DMS114 treated with DMSO at 0.1 percent for 48 hours (cell line): ENCODE measurements around the gene TSPAN18.

Experiments used
- DNase-seq: peaks from one replicate; lab custom pipeline; 2025; ENCODE audit not compliant: unreplicated experiment; lab: John Stamatoyannopoulos, UW

The TSPAN18 gene

DNA sequence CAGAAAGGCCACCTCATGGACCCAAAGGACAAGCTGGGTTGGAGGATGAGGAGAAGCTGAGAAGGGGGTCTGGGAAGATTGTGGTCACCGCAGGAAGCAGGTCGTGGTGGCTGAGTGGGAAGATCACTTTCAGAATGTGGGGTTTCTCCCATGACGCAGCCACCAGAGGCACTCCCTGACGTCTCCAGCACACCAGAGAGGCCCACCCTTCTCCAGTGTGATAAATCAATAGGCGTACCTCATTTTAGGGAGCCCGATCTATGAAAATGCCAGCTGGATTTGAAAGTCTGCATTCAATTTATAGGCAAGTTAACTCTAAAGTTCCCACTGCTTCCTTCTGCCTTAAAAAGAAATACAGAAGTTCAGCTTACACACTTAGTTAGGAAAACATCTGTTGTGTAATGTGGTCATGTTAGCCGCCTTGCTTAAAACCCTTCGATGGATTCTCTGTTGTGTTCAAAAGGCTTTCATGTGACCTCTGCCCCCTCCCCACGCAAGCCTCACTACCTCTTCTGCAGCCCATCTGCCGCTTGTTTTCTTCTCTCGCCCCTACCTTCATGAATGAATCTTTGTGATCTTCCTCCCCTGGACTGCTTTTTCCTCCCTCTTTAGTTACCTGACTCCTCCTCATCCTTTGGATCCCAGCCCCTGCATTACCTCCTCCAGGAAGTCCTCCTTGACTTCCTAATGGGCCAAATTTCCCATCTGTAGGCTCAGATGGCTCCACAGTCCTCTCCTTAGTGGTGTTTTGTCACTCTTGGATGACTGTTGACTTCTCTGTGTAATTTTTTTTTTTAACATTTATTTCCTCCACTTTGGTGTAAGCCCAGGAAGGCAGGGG, 10.7 kb downstream of the TSPAN18 start:
- DNase-seq = no peak

DNA sequence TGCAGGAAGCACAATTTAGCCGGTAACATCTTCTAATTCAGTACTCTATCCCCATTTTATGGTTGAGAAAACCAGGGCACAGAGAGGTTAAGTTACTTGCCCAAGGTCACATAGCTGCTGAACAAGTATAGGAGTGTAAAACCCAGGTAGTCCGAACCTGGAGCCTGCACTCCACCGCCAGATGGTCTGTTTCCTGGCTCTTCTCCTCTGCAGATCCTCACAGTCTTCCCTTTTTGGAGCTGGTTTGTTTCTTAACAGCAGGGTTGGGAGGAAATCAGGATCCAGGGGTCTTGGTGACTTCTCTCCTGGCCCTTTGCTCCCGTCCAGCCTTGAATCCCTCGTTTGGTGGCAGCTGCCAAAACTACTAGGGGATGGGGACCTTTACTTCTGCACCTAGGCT, 12.0 kb downstream of the TSPAN18 start:
- no peak for DNase-seq

DNA sequence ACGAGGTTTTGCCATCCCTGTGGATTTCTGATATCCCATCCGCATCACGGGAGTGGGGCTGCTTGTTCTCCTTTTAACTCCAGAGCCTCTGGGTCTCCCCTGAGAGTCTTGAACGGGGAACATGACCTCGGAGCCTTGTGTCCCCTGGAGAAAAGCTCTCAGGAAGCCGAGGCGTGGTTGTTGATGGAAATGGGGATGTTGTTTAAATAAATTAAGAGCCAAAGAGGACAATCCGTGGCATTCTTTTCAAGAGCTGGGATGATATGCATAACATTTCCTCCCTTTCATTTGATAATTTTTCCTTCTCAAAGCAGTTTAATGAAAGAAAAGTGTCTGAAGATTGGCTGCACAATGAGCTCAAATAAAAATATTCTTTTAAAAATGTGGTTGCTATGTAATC, 14.2 kb downstream of the TSPAN18 start:
- no peak for DNase-seq

DNA sequence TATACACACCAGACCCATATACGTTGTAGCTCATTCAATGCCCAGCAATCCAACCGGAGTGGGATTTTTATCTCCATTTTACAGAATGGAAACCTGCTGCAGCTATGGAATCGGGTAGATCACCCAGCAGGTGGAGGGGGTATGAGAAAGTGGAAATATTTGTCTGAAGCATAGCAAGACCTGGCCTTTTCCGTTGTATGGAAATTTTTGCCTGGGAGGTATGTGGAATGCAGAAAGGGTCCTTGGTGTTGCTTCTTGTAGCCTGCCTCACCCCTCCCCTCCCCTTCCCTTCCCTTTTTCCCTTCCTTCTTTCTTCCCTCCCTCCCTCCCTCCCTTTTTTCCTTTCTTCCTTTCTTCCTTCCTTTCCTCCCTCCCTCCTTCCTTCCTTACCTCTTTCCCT, 15.2 kb downstream of the TSPAN18 start:
- DNase-seq = no peak

DNA sequence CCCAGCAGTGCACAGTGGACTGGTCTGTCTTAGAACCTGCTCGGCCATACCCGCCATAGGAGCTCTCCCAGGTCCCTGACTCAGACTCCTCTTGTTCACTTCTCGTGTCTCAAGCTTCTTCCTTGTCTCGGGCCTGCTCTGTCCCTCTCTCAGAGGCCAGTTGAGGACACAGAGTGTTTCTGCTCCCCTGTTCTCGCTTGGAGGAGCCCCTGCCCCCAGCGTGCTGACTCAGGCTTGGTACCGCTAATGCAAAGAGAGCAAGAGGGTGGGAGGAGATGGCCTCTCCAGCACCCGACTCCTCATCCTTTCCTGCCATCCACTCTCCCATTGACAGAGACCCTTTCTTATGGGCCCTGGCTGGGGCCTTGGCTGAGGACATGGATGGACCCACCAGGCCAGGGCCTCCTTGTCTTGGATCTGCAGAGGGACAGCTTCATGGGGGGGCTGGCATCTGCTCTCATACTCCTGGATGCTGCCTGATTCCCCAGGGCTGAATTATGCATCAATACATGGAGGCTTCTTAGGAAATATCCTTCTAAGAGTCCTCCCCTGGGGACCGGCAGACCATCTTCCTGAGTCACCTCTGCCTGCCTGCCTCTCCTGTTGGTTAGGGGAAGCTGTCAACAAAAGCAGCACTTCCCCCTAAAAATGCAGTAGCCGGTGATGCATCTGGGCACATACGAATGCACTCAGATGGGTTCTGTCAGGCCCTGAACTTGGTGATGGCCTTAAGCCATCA, 15.9 kb downstream of the TSPAN18 start:
- no peak for DNase-seq

DNA sequence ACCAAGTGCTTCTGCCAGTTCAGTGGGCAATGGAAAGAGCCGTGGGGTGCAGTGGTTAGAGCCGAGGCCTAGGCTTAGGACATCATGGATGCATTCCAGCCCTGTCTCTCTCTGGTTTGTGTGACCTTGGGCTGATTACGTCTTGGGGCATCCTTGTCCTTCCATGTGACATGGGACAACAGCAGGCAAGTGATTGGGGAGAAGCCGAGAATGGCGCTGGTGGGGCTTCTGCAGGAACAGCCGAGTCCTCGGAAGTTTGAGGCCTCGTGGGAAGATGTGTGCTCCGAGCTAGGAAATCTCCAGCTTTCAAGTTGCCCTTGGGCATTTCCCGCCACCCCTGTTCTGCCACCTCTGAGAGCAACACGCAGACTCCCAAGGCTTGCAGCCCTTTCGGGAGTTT, 16.6 kb downstream of the TSPAN18 start:
- no peak for DNase-seq

DNA sequence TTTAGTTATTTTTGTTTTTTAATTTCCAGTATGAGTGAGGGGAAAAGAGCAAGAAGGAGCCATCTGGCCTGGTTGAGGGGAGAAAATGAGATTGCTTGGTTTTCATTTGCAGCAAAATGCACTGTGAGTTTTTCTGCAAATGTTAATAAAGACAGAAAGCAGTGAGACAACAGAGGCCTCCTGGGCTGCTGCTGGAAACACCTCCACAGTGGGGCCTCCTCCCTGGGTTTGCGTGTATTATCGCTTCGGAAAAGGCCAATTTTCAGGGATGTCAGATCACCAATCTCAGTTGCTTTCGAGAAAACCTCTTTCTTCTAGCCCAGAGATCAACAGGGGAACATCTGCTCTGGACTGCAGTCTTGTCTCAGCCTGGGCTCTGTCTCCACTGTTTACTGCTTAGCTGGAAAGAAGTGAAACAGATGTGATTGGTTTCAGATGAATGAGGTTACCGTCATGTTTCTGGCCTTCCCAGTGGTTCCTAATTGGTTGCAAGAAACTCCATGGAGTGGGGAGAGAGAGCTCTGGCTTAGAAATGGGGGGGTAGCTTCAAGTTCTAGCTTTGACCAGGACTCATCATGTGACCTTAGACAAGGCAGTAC, 17.3 kb downstream of the TSPAN18 start:
- no peak for DNase-seq

DNA sequence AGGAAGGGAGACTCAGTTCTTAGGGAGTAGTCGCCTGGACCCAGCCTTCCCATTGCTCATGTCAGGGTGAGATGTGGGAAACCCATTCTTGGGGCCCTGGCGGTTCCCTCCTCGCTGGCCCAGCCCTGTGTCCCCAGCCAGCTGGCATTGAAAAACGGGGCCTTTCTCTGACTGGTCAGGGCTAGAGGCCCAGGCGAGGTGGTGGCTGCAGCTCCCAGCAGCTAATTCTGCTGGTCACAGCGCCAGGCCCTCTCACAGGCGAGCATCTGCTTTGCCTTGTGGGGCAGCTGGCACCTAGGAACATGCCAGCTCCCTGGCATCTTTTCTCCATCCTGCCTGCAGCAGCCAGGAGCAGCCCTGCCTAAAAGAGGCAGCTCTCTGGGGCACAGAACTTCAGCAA, 20.1 kb downstream of the TSPAN18 start:
- DNase-seq = no peak

DNA sequence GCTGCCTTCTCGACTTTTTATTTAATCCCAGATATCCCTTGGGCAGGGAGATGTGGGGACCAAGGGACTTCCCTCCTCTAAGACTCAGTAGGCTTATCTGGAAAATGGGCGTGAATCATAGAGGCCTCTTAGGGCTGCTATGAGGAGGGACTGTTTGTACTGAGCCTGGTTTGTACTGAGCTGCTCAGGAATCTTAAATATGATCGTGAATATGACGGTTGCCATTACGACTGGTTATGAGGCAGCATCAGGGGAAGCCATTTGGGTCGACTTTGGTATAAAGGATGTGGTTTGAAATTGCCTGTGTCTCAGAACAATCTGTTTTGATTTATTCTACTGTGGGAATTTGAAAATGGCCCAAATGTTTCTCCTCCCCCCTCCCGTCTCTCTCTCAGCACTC, 20.6 kb downstream of the TSPAN18 start:
- DNase-seq = no peak

DNA sequence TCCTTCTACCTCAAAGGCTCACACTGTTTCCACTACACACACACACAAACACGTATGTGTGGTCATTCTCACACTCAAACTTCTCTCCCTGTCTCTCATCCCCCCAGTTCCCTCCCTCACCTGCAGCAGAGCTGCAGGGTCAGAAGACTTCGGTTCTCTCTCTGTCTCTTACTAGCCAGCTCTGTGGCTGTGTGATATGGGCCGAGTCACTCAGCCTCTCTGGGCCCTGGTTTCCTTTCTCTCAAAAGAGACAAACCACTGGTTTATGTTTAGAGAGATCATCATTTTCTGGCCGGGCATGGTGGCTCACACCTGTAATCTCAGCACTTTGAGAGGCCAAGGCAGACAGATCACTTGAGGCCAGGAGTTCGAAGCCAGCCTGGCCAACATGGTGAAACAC, 21.1 kb downstream of the TSPAN18 start:
- DNase-seq = no peak

DNA sequence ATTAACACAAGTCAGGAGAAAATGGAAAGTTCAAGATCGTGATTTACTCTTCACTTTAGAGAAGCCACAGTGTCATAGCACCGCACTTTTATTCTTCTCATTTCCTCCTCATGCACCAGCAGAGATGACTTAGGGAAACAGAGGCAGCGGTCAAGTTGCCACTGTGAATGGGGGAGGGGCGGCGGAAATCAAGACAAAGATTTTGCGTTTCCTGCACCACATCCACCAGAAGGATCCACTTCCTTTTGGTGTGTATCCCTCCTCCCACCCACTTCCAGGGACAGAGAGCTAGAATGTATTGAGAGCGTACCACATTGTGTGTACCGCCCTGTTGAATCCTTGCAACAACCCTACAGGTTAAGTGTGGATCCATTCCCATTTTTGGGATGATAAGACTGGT, 21.8 kb downstream of the TSPAN18 start:
- DNase-seq = no peak

DNA sequence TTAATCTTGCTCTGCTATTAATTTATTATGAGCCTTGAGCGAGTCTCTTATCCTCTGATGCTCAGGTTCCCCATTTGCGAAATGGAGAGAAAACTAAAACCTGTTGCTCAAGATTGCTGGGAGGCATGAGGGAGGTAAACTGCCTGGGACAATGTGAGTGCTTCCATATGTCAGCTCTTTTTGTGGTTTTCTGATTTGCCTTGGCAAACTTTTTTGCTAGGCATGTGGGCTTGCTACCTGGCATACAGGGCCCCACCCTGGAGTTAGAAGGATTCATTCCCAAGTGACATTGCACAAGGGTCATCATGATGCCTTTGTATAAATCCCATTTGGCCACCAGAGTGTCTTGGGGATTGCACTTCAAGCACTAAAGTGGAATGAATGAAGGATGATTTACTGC, 22.4 kb downstream of the TSPAN18 start:
- DNase-seq = no peak

DNA sequence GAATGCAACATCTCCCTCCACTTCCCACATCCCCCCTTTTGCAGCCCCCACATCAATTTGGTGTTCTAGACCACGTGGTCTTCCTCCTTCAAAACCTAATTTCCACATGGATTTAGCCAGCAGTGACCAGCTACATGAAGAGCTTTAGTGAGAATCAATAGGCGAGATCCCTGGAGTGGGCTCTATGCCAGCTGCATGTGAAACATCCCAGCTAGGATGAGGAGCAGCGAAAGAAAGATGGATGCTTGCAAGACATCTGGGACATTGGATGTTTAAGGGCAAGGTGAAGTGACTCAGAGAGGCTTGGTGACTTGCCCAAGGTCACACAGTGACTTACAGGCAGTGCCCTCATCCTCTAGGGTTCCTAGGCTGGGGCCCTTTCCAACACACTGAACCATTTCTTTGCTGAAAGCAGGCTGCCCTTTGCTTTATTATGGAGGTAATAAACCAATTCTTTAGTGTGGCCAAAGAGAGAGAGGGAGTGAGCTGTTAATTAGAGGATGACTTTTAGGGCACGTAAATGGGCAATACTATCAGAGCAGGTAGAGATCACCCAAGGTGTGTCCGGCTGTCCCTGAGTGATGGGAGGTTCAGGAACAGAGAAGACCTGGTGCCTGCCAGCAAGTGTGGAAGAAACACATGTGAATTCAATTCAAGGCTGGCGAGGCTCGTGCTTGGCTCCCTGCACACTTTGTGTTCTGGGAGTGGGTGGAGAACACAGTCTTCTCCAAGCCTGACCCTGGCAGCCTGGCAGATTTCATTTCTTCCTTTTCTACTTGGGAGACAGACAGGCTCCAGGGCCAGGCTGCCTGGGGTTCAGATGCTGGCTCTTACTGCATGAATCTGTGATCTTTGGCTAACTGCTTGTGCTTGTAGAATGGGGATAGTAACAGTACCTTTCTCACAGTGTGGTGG, 24.0 kb downstream of the TSPAN18 start:
- no peak for DNase-seq

DNA sequence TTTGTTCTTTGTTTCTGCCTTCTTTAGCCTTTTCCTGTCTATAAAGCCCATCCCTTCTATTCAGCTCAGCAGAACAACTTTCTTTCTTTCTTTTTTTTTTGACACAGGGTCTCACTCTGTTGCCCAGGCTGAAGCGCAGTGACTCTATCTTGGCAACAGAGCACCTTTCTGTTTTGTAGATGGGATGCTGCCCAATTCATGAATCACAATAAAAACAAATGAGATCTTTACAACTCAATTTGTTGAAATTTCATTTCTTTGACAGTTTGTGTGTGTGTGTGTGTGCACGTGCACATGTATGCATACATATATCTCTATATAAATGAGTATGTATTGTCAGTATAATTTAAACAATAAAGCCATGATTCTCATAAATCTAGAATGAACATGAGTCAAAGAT, 25.5 kb downstream of the TSPAN18 start:
- no peak for DNase-seq

DNA sequence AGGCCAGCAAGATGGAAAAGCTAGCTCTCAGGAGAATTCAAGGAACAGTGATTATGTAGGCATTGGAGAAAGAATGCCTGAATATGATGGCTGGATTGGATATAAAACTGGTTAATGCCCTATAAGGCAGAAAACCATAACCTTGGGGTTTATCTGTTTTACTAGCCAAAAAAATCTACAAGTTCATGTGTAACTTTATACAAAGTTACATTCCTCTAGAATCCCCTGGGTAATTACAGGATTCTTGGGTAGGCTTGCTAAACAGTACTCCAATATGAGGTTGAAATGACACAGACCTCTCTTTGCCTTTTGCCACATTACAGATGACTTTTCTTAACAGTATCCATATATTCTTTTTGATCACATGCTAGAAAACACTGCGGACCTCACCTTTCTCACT, 26.0 kb downstream of the TSPAN18 start:
- DNase-seq = no peak

DNA sequence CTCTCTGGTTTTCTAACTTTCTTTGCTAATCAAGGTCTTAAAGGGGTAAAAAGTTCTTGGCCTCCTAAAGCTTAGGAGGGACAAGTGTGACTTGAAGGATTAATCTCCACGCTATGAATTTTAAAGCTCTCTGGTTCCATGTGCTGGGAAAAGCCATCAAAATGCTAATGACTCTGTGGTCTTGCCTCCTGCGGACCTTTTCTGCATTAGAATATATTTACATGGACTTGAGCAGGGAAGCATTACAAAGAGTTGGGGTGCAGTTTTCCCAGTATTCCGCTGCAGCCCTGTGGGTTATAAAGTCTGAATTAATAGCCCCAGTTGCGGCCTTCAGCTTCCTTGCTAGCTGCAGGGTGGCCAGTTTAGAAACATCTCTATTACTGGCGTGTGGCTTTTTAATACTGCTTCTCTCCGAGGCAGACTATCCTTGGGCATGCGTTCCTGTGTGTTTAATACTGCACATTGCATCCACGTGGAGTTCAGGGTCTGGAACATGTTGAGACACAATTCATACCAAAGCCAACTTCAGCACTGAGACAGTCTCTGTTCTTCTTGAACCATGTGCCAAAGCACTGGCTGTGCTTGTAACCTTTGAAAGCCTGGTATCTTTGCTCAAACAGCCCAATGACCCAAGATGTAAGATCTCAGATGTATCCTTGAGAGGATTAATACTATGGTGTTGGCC, 27.3 kb downstream of the TSPAN18 start:
- DNase-seq = no peak

DNA sequence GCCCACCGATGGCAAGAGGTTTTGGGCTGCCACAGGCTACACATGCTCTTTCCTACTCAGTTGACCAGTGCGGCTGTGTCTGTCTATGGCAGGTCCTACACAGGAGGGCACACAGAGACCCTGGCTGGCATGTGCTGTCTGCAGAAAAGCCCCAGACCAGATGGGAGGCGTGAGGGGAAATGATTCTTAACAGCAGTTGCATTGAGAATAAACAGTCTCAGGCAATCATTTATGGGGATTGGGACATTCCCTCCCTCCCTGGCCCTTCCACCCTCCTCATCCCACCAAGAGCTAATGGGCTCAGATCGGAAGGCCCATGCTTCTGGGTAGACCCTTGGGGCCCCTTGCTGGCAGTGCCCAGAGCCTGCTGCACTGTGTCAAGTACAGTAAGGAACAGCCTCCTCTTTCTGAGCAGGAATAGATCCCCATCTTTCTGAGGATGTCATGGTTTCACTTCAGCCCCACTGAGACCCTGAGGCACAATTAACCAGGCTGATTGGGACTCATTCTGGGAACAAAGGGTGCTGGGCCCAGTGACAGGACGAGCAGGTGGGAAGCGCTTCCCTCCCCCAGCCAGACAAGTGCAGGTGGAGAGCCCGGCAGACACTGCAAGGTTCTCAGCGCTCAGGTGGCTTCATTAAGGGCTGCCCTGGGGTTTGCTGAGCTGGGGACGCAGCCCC, 28.3 kb downstream of the TSPAN18 start:
- DNase-seq = no peak

DNA sequence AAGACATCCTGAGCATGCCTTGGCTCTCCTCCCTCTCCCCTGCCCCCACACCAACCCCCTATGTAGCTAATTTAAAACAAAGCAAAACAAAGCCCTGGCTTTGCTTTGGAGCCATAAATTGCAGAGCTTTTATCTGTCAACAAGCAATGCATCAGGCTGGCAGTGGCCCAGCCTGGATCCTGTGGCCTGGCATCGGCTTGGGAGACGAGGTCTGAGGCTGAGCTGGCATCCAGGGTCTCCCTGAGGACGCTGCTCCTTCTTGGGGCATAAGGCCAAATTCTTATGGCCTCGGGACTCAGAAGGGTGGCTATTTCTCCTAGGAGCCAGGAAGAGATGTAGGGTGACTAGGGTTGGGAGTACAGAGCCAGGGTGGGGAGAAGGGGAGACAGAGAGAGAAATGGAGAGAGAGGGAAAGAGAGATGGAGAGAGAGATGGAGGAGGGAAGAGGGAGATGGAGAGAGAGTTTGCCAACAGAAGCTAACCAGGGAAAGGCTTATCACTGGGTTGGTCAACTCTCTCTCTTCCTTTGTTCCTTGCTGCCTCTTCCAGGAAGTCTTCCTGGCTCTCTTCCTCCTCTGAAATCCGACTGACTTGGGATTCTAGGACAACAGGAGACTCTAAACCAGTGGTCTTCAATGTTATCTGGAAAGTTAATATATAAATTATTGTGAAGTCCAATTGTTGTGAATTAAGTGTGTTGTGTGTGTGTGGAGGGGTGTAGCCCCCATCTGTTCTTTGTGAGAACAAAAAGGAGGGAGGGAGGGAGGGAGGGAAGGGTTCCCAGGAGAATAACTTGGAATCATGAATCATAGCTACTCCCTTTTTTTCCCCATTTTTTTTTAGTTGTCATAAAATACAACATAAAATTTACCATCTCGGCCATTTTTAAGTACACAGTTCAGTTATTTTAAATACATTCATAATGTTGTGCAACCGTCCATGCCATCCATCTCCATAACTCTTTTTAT, 29.1 kb downstream of the TSPAN18 start:
- no peak for DNase-seq

DNA sequence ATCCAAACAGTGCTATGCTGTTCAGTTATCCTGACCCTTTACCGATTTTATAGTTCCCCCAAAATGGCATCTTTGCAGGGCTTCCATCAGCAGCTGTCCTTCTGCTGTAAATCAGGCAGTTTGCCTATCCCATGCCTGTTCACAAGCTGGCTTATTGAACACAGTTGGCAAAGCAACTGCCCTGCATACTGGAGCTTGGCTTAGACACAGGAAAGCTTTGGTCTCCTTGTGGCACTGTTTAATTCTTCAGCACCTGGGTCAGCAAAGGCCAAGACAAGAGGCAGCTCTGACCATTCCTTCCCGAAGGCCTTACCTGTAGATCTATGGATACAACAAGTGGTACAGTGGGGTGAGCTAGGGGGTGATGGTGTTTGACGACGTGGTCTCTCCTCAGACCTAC, 32.2 kb downstream of the TSPAN18 start:
- no peak for DNase-seq
